ENCODE results near the gene INPP4B.

INPP4B gene

DNA sequence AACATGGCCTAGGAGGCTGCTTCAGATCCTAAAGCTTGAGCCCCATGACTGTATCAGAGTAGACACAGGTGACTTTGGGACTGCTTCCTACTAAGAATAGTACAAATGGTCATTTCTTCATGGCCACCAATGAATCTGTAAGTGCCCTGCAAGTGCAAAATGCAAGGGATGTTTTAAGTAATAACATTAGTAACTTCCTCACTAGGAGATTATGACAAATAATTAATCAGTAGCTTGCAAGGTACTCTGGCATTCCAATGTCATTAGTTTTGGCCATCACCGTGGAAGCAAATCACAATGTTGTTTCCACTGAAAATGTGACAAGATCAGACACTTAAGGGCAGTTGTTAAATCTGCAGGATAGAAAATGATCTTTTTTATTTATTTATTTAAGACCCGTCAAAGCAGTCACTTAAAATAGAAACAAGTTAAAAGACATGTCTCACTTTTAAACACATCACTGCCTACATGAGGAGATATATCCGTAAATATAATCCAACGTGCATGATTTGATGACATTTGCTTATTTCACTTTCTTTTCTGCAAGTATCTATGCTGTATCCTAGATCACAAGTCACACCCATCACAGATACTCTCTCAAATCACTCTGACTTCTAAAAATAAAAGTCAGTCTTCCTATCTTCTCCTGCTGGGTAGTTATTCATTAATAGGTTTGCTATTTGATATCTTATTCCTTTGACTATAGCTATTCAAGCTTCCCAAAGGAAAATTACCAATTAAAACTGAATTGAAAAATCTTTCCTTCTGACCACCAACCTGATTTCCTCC lies 809.1 kb downstream of the INPP4B start:
- no peak for DNase-seq

DNA sequence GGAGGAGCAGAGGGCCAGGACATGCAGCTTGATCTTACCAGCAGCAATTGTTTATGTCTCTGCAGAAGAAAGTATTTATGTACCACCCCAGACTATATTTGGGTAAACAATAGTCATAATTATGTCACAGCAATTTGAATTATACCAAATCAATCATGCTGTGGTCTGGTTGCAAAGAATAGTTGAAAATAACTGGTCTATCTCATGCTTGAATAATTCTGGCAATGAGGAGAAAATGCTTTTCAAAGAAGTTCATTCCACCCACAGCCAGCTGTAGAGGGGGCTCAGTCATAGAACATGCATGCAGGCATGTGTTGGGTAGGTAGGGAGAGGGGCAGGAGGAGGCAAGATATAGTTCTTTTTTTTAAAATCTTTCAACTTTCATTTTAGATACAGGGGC lies 810.5 kb downstream of the INPP4B start:
- no peak for DNase-seq

DNA sequence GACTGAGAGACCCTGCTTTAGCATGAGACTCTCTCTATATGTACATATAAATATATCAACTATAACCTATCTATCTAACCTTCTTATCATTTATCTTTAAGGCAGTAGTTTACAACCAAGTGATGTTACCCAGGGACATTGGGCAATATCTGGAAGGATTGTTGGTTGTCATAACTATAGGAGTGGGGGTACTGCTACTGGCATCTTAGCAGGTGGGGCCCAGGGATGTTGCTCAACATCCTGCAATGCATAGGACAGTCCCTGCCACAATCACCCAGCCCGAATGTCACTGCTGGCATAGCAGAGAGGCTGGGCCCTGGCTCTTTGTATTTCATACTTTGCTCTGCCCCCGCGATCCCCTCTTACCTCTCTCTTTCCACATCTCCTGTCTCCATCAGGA lies 812.0 kb downstream of the INPP4B start:
- DNase-seq = no peak

DNA sequence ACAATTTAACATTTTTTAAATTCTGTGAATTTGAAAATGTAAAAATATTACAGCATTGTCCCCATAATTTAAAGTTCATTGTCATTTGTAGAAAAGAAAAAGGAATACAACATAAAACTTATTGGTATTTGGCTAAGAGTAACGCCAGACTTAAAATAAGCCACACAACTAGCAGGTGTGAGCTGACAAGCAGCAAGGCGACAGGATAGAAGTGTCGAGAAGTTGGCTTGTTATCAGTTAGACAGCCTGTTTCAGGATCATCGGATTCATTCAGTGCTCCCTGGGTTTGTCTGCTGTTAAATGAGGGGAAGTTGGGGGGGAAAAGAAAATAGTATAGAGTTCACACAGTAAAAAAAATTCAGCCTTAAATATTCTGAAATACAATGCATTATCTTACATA lies 816.1 kb downstream of the INPP4B start:
- no peak for DNase-seq

DNA sequence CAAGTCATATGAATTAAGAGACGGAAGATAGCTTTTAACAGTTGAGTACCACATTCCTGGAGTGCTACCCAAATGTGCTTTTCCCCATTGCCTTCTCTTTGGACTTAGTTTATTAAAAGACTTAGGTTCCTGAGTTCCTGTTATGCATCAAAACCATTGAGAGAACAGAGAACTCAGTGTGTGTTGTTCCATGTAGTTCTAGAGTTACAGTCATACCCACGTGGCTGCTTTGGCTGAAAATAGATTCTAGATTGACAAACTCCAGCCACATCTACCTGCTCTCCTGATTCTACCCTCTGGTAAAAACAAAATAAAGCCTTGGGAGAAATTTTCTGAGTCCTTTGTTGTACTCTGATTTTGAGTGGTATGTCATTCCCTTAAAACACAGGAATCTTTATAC lies 824.3 kb downstream of the INPP4B start:
- no peak for DNase-seq

DNA sequence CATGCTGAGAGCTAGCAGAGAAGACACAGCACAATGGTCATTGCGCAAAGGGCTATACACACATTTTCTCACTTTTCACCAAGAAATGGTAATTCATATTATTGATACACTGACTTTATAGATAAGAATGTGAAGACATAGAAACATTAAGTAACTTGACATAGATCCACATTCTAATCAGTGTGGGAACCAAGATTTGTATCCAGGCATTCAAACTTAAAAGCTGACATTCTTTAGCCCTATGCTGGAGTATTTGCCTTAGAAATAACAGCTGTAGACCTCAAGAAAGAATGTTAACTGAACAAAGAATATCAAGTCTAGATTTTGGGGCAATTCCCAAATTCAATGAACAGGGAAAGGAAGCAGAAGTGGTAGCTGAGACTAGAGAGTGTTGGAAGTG lies 824.9 kb downstream of the INPP4B start:
- no peak for DNase-seq

DNA sequence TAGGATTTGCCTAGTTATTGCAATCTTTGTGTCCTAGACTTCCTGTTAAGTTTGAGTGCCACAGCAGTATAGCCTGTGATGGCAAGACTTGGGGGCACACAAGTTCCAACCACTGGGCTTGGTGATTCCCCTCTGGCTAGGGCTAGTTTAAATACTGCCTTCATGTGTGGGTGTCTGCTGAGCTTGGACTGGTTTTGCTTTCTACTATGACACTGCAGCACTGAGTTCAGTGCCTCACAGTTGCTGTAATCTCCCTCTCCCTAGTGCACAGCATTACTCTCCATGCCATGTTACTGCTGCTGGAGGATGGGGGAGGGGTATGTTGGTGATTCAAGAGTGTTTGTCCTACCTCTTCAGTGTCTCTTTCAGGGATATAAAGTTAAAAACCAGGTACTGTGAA lies 830.1 kb downstream of the INPP4B start:
- no peak for DNase-seq

DNA sequence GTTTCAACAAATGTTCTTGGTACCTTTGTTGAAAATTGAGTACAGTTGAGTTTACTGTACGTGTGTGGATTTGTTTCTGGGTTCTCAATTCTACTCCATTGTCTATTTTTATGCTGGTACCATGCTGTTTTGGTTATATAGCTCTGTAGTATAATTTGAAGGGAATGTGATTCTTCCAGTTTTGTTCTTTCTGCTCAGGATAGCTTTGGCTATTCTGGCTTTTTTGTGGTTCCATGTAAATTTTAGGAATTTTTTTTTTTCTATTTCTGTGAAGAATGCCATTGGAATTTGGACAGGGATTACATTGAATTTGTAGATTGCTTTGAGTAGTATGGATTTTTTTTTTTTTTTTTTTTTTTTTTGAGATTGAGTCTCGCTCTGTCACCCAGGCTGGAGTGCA lies 836.4 kb downstream of the INPP4B start:
- no peak for DNase-seq

DNA sequence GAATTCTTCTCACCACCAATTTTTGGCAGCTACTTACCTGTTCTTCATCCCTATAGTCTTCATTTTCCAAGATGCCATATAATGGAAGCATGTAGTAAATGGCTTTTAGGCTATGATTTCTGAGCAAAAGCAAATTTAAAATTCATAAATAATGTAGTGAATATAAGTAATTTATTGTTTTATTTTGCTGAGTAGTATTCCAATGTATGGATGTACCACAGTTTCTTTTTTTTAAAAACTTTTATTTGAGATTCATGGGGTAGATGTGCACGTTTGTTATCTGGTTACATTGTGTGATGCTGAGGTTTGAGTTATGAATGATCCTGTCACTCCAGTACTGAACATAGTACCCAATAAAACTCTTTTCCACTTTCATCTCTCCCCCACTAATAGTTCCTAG lies 840.6 kb downstream of the INPP4B start:
- DNase-seq = no peak

DNA sequence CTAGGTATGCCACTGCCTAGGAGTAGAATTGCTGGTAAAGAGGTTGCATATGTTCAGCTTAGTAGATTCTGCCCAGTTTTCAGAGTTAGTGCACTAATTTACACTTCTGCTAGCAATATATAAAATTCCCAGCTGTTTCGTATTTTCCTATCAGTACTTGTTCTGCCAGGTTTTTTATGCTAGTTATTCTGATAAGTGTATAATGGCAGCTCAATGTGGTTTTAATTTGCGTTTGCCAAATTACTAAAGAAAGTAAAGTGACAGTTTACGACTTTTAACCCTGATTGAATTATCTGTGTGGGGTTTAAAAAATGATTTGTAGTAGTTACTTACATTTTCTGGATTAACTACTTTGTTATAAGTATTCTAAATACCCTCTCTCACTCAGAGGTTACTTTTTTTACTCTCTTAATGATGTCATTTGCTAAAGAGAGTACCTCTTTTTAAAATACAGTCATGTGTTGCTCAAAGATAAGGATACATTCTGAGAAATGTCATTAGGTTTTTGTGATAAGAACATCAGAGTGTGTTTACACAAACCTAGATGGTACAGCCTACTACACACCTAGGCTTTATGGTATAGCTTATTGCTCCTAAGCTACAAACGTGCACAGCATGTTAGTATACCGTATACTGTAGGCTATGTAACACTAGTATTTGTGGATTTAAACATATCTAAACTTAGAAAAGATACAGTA lies 846.5 kb downstream of the INPP4B start:
- no peak for DNase-seq

DNA sequence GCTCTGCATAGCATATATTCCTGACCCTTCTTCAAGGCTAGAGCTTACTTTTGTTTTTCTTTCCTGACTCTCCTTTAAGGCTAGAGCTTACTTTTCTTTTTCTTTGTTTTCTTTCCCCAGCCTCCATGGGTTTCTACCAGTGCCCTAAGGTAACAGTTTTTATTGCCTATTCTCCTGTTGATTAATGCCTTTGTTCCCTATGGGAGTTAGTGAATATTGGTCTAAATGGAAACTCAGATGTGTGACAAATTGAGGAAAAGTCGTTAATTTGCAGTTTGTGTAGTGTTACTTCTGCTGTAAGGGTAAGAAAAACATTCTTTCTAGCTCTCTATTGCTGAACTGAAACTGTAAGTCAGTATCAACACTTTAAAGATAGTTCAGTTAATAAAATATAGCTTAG lies 851.0 kb downstream of the INPP4B start:
- no peak for DNase-seq

DNA sequence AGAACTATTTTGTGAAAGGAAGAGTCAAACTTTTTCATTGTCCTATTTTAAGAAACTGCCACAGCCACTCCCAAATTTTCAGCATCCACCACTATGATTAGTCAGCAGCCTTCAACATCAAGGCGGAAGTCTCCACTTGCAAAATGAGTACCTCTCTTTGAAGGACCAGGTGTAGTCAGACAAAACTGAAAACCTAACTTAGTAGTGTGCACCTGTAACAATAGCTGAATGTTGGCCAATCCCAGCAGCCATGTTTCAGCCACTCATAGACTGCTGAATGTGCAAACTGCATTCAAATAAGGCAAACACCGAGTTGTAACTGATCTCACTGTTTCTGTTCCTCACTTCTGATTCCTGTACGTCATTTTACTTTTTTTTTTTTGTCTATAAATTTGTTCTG lies 868.7 kb downstream of the INPP4B start:
- DNase-seq = no peak
